Skeletal muscle satellite cell (primary cell): ENCODE results near the gene TRPM7.

Experiments
- H3K27me3 ChIP-seq: 2 replicates; pipeline ENCODE4 v1.7.0; 2013; ENCODE audit warnings: low read length; ENCODE audit not compliant: control insufficient read depth, insufficient read depth
- H3K36me3 ChIP-seq: 2 replicates; pipeline ENCODE4 v1.7.0; 2013; ENCODE audit warnings: mild to moderate bottlenecking, control low read depth, low read length; ENCODE audit not compliant: insufficient read depth
- H3K4me1 ChIP-seq: 2 replicates; pipeline ENCODE4 v1.7.0; 2013; ENCODE audit warnings: low read length; ENCODE audit not compliant: control insufficient read depth, insufficient read depth
- H3K4me2 ChIP-seq: 2 replicates; pipeline ENCODE4 v1.7.0; 2013; ENCODE audit warnings: mild to moderate bottlenecking, low read length
- H3K4me3 ChIP-seq: 2 replicates; pipeline ENCODE4 v1.7.0; 2013; ENCODE audit warnings: low read length
- H3K9ac ChIP-seq: 2 replicates; pipeline ENCODE4 v1.7.0; 2013; ENCODE audit warnings: mild to moderate bottlenecking, low read depth, low read length, moderate library complexity
- H3K9me3 ChIP-seq: replicated peaks from 2 replicates; pipeline ENCODE4 v1.7.0; 2013; ENCODE audit warnings: mild to moderate bottlenecking, control low read depth, low read length

TRPM7 gene

DNA sequence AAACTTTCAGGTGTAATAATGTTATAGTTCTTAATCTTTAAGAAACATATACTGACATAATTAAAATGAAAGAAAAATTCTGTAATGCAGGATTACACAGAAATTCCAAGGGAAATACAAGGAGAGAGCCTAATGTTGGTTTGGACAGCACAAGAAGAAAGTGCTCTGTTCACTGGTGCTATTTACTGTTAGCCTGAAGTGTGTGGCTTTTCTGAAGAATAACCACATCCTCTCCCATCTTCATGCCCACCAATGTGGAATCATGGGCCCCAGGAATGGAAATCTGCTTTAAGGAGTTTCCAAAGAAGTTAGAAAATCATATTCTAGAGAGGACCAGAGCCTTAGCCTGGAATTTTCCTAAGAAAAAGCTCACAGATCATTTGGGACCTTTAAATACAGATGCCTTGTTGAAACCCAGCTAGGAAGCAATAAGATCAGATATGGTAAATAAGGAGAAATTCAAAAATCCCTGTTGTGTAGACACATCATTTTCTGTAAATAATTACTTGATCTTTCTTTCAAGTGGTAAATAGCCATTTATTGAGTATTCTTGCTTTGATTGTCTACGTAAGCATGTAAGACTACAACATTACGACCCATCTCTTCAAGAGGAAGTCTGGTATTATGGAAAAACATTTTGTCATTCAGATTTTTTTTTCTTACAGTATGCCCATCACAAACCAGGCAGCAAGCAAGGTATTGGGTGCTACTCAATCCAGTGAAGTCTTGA is 129.8 kb downstream of the TRPM7 start:
- no peak overlapping the region for H3K9ac ChIP-seq
- H3K4me1 ChIP-seq = no peaks in the 10 kb centered on the region
- no peaks in the 10 kb centered on the region for H3K27me3 ChIP-seq
- no peaks in the 10 kb centered on the region for H3K9me3 ChIP-seq
- H3K4me3 ChIP-seq = no peak overlapping the region
- no peak overlapping the region for H3K4me2 ChIP-seq
- peaks cover 18% of the 10 kb centered on the region for H3K36me3 ChIP-seq

DNA sequence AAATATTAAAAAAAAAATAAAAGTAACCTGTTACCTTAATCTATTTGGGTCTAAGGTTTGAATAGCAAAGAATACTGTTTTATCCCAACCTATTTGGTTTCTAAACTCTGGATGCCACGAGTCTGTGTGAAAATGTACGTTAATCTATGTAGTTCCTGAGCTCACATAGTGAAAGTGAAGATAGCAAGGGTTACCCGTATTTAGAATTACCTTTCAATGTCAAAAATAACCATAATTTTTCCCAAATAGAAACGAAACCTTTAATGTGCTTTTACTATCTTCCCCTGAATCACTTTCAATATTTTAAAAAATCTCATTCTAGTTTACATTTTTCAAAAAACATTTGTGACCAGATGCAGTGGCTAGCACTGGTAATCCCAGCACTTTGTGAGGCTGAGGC is 134.4 kb downstream of the TRPM7 start:
- Histone ChIP-seq H3K9me3 (no peaks in the 10 kb centered on the region), H3K27me3 (no peaks in the 10 kb centered on the region), H3K36me3 (no peaks in the 10 kb centered on the region), H3K9ac (no peak overlapping the region), H3K4me3 (no peak overlapping the region), H3K4me2 (no peak overlapping the region), H3K4me1 (no peaks in the 10 kb centered on the region)

DNA sequence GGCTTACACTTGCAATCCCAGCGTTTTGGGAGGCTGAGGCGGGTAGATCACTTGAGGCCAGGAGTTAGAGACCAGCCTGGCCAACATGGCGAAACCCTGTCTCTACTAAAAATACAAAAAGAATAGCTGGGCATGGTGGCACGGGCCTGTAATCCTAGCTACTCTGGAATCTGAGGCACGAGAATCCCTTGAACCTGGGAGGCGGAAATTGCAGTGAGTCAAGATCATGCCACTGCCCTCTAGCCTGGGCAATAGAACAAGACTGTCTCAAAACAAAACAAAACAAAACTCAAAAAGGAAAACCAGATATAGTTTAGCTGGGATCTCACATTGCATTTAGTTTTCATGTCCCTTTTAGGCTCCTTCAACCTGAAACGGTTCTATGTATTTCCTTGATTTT is 137.3 kb downstream of the TRPM7 start:
- Histone ChIP-seq H3K9me3 (no peaks in the 10 kb centered on the region), H3K36me3 (no peaks in the 10 kb centered on the region), H3K4me2 (no peak overlapping the region), H3K27me3 (no peaks in the 10 kb centered on the region), H3K9ac (no peak overlapping the region), H3K4me3 (no peak overlapping the region), H3K4me1 (no peaks in the 10 kb centered on the region)

DNA sequence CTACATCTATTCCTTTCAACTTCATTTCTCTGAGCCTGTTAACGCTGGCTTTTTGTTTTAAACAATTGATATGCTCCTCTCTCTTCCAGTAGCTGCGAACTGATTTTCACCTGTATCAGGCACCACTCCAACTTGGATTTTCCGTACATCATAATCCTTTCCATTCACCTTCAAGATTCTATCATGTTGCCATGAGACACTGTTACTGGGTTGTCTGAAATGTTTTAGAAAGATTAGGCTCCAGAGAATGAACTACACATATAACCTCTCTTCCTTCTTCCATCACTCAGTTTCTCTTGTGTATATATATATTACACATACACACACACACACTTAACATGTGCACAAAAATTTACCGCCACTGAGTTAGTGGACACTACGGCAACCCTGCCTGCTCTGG is 140.0 kb downstream of the TRPM7 start, which contains the start of gene USP50:
USP50 (minus strand) TSS at position 101 of the 400 bp plus-strand sequence. CDS start 141 bp downstream, outside the sequence.
- no peak within 1 kb of the TSS for H3K4me2 ChIP-seq
- H3K4me1 ChIP-seq = no peaks in the 10 kb centered on the region
- no peak within 1 kb of the TSS for H3K9ac ChIP-seq
- no peaks in the 10 kb centered on the region for H3K27me3 ChIP-seq
- no peak within 1 kb of the TSS for H3K4me3 ChIP-seq
- no peaks in the 10 kb centered on the region for H3K9me3 ChIP-seq
- H3K36me3 ChIP-seq = no peaks in the 10 kb centered on the region

DNA sequence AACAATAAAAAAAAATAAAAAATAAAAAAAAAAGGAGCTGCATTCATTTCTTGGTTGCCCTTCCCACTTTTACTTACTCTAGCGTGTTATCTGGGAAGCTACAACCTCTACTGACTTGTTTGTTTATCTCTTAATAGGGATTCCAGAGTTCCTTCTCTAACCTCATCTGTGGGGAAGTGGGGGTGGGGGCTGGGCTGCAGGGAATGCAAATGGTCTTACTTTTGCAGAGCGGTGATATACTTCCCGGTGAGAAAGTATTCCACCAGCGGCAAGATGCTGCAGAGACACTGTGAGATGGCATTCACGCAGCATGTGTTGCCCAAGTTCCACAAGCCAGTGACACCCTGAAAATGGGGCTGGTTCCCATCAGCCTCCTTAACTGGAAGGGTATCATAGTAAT is 142.2 kb downstream of the TRPM7 start:
- H3K9ac ChIP-seq = no peak overlapping the region
- H3K9me3 ChIP-seq = no peaks in the 10 kb centered on the region
- no peak overlapping the region for H3K4me3 ChIP-seq
- no peaks in the 10 kb centered on the region for H3K36me3 ChIP-seq
- no peaks in the 10 kb centered on the region for H3K27me3 ChIP-seq
- H3K4me2 ChIP-seq = no peak overlapping the region
- H3K4me1 ChIP-seq = no peaks in the 10 kb centered on the region

DNA sequence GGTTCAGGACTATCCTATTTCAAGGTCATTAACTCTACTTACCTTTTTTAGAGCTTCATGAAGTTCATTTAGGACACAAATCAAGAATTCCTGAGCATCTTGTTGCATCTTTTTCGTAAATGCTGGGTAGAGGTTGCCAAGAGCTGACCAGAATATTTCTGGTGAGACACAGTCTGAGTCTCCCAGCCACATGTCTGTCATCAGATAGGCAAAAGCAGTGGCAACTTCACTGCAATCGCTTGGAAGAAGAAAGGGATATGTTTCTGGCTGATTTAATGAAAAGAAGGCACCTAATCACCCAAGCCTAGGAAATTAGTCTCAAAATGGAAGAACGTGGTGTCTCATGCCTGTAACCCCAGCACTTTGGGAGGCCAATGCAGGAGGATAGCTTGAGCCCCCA is 143.0 kb downstream of the TRPM7 start:
- Histone ChIP-seq H3K4me1 (no peaks in the 10 kb centered on the region), H3K9ac (no peak overlapping the region), H3K4me3 (no peak overlapping the region), H3K4me2 (no peak overlapping the region), H3K36me3 (no peaks in the 10 kb centered on the region), H3K9me3 (no peaks in the 10 kb centered on the region), H3K27me3 (no peaks in the 10 kb centered on the region)

DNA sequence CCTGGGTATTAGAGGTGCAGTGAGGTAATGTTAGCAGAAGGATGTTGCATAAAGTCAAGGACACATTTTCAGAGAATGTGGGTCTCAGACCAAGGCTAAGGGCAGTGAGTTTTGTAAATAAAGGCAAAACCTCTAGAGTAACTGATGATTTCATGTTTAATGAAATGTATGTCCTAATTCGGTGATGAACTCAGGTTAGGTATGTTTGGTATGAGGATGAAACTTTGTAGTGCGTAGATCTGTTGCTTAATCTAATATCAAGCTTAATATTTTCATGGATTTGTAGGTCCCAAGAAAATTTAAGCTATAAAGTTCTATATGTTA is 143.7 kb downstream of the TRPM7 start:
- Histone ChIP-seq H3K4me2 (no peak overlapping the region), H3K4me1 (no peaks in the 10 kb centered on the region), H3K9me3 (no peaks in the 10 kb centered on the region), H3K27me3 (no peaks in the 10 kb centered on the region), H3K9ac (no peak overlapping the region), H3K36me3 (no peaks in the 10 kb centered on the region), H3K4me3 (no peak overlapping the region)

DNA sequence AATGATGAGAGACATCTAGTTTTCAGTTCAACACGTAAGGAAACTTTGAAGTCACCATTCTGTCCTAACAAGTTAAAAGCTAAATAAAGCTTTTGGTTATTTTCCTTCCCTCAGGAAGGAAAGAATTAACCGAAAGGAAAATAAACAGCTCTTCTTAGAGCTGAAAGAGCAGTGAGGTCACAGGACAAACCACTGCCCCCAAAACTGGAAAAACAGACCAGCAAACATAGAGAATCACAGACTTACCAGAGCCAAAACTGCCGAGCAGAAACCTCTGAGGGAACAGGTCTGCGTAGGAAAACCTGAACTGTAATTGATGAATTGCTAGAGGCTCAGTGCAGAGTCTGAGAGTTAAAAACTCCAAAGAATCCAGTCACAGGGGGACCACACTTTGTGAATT is 154.8 kb downstream of the TRPM7 start:
- Histone ChIP-seq H3K9me3 (no peaks in the 10 kb centered on the region), H3K36me3 (no peaks in the 10 kb centered on the region), H3K4me2 (no peak overlapping the region), H3K27me3 (no peaks in the 10 kb centered on the region), H3K4me3 (no peak overlapping the region), H3K9ac (no peak overlapping the region), H3K4me1 (no peaks in the 10 kb centered on the region)

DNA sequence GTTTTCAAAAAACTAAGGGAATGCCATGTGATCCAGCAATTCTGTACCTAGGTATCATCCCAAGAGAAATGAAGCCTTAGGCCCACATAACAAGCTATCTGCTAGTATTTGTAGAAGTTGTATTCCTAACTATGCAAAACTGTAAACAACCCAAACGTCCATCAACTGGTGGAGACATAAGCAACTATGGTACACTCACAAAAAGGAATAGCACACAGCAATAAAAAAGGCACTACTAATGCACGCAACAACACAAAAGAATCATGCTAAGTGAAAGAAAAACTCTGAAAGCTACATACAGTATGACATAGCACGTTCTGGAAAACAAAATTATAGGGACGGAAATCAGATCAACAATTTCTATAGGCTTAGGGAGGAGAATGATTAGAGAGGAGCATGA is 155.4 kb downstream of the TRPM7 start:
- Histone ChIP-seq H3K4me2 (no peak overlapping the region), H3K36me3 (no peaks in the 10 kb centered on the region), H3K27me3 (no peaks in the 10 kb centered on the region), H3K9me3 (no peaks in the 10 kb centered on the region), H3K4me3 (no peak overlapping the region), H3K9ac (no peak overlapping the region), H3K4me1 (no peaks in the 10 kb centered on the region)

DNA sequence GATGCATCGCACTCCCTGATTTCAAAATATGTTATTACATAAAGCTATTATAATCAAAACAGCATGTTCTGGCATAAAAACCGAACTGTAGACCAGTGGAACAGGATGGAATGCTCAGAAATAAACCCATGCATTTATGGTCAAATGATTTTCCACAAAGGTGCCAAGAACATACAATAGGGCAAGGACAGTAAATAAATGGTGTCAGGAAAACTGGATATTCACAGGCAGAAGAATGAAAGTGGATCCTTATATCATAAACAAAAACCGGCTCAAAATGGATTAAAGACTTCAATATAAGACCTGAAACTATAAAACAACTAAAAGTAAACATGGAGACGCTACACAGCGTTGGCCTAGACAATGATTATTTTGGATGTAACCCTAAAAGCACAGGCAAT is 162.7 kb downstream of the TRPM7 start:
- Histone ChIP-seq H3K36me3 (no peaks in the 10 kb centered on the region), H3K9ac (no peak overlapping the region), H3K4me2 (no peak overlapping the region), H3K4me1 (no peaks in the 10 kb centered on the region), H3K9me3 (no peaks in the 10 kb centered on the region), H3K27me3 (no peaks in the 10 kb centered on the region), H3K4me3 (no peak overlapping the region)

DNA sequence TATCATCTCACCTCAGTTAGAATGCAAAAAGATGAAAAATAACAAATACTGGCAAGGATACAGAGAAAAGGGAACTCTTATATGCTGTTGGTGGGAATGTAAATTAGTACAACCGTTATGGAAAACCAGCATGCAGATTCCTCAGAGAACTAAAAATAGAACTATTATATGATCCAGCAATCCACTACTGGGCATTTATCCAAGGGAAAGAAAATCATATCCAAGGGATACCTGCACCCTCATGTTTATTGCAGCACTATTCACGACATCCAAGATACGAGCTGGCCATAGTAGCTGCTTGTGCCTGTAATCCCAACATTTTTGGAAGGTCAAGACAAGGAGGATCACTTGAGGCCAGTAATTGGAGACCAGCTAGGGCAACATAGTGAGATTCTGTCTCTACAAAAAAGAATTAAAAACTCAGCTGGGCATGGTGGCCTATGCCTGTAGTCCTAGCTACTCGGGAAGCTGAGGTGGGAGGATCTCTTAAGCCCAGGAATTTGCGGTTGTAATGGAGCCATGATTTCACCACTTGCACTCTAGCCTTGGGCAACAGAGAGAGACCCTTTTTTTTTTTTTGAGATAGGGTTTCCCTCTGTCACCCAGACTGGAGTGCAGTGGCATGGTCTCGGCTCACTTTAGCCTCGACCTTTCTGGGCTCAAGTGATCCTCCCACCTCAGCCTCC is 166.7 kb downstream of the TRPM7 start:
- Histone ChIP-seq H3K9me3 (no peaks in the 10 kb centered on the region), H3K4me3 (no peak overlapping the region), H3K4me2 (no peak overlapping the region), H3K36me3 (no peaks in the 10 kb centered on the region), H3K9ac (no peak overlapping the region), H3K27me3 (no peaks in the 10 kb centered on the region), H3K4me1 (no peaks in the 10 kb centered on the region)

DNA sequence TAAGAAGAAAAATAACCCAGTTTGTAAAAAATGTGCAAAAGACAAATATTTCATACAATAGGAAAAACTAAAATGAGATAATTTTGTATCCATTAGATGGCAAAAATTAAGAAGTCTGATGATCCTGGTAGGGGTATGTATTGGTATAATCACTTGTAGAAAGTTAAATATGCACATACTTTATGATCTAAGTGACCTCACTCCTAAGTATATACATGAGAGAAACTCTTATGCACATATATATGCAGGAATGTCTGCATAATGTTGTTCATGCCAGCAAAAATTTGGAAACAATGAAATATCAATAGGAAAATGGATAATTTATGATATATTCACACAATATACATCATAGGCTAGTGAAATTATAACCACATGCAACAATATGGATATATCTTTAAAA is 173.6 kb downstream of the TRPM7 start:
- Histone ChIP-seq H3K9ac (no peak overlapping the region), H3K36me3 (no peaks in the 10 kb centered on the region), H3K4me2 (no peak overlapping the region), H3K4me3 (no peak overlapping the region), H3K27me3 (no peaks in the 10 kb centered on the region), H3K9me3 (no peaks in the 10 kb centered on the region), H3K4me1 (no peaks in the 10 kb centered on the region)
